LoVo (cell line): Measurements from ENCODE around the gene RALGAPB.
"Not testable (repeated sequence)": the region's sequence is repeated elsewhere in the genome, so short reads cannot be mapped to it uniquely, and the experiment has no call there.

Experiments
- DNase-seq: peaks from one replicate; pipeline ENCODE4 v3.0.0-alpha.2; 2016; ENCODE audit warnings: low spot score

The RALGAPB gene

DNA sequence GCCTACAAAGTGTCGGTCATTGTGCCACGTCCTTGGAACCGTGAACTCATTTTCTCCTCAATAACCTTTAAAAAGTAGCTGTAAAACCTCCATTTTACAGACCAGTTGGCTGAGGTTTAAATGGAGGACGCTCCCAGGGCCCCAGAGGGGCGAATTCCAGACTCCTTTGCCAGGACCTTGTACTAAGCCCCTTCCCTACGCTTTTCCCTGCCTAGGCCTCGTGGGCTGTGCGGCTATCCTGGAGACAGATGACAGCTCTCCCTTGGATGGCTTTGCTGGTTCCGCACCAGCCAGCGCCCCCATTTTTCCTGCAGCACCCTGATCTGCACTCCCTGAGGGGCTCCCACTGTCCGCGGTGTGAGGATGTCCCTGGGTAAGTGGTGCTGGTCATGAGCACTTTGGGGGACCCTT, 25.4 kb upstream of the RALGAPB start:
- no peak for DNase-seq

DNA sequence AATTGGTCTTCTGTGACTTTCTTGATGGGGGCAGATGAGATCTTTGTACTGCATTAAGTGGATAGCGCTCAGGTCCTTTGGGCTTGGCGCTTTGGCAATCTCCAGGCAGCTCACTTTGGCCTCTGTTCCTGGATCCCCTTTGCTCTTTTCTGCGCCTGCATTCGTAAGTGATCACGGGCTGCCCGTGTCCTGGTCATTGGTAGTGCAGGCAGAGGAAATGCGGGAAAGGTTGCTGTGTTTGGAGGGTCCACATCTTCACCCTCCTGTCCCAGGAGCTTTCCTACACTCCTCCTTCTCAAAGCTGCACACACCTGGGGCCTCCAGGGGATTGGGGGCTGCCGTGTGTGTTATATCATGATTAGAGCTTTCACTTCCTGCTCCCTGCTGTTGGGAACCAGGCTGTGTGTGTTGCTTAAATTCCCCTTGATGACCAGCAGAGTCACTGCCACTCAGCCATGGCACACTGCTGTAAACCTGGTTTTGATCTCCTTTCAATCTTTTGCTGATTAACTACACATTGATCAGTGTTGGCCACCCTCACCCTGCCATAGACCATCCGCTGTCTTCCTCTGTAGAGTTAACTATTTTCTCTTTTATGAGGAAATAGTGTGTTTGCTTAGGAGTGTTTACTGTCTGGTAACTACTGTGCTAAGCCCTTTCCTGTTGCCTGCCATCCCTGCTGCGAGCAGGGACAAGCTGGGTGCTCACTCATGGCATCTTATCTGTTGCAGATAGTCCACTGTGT, 24.5 kb upstream of the RALGAPB start:
- no peak for DNase-seq

DNA sequence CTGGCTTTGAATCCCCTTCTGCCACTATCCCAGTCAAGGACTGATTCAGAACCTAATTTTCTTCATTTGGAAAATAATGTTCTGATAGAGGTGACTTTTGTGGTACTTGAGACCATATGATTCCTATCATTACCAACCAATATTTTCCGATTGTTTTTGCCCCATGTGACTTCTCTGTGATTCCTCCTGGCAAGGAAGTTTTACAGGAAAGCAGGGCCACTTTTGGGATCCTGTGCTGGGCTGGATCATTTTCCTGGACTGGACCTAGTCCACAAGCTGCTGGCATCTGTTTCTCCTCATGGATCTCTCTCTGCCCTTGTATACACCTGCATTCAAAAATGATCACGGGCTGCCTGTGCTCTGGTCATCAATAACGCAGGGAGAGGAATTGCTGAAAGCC, 23.6 kb upstream of the RALGAPB start:
- no peak for DNase-seq

DNA sequence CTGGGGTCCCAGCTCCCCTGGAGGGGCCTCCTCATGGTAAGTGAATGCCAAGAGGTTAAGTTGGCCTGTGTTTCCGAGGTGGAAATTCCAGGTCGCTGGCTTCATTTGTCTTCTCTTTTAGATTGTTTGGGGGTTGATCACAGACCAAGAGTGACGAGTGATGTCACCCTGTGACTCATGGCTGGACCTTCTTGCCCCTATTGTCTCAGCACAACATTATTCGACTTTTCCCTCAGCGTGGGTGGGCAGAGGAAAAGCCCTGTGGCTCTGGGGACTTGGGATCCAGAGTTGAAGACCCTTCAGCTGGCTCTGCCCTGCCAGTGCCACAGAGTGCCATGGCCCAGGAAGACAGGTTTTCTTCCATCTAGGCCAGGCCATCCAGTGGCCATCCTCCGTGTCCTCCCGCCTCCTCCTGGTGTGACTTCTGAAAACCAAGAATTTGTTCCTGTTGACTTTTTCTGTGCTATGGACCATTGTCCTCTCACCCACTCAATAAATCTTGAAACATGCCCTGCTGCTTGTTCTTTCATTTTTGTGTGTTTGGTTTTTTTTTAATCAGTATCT, 22.1 kb upstream of the RALGAPB start:
- no peak for DNase-seq

DNA sequence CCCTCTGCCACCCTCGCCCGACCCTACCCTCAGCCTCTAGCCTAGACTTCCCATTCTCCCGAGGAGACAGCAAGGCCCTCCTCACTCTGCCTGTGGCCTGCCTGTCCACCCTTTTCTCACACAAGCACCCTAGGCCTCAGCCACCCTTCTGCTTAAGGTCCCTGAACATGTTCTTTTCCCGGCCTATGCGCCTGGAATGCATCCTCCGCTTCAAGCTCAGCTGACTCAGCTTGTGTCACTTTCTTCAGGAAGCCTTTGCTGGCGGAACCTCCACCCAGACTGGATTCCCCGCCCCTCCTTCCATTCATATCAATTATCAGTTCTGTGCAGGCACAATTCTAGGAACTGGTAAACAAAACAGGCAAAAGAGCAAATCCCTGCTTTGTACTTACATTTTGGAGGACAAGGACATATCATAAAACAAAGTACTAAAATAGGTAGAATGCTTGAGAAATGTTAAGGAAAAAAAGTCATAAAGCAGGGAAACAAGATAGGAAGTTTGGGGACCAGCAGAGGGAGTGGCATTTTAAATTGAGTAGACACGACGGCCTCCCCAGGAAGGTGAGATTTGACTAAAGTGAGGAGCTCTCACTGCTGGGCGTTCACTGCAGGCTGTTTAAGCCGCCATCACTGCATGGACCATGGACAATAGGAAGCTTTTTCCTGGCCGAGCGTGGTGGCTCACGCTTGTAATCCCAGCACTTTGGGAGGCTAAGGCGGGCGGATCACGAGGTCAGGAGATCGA, 19.6 kb upstream of the RALGAPB start:
- no peak for DNase-seq

DNA sequence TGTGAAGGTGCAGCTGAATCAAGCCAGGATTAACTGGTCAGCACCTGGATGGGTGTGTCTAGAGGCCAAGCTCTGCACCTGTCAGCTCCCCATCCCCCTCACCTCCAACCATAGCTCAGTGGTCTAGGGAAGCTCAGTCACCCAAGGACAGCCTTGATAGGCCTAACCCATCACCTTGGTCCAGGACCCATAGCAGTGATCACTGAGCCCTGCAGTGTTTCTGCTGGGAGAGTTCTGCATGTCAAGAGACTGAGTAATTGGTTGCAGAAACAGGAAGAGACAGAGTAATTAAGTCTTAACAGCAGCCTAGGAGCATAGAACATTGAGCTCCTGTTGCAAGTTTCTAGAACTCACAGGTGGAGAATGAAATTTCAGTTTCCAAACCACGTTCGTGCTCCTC, 18.7 kb upstream of the RALGAPB start:
- DNase-seq, result no peak

DNA sequence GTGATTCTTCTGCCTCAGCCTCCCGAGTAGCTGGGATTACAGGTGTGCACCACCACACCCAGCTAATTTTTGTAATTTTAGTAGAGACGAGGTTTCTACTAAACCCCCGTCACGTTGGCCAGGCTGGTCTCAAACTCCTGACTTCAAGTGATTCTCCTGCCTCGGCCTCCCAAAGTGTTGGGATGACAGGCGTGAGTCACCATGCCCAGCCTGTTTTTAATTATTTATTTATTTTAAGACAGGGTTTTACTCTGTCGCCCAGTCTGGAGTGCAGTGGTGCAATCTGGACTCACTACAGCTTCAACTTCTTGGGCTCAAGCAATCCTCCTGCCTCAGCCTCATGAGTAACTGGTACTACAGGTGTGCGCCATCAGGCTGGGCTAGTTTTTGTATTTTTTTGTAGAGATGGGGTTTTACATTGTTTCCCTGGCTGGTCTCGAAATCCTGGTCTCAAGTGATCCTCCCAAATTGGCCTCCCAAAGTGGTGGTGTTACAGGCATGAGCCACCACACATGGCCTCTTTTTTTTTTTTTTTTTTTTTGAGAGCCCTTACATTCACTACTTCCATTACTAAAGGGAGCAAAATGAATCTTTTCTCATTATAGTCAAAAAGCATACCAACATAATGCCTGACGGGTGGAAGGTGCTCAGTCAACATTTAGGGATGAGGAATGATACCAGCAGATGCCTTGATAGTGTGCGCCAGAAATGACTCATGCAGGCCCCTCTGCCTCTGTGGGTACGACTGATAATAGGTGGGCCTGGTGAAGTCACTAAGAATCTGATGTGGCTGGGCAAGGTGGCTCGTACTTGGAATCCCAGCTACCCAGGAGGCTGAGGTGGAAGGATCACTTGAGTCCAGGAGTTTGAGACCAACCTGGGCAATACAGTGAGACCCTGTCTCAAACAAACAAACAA, 17.8 kb upstream of the RALGAPB start:
- DNase-seq, result no peak

DNA sequence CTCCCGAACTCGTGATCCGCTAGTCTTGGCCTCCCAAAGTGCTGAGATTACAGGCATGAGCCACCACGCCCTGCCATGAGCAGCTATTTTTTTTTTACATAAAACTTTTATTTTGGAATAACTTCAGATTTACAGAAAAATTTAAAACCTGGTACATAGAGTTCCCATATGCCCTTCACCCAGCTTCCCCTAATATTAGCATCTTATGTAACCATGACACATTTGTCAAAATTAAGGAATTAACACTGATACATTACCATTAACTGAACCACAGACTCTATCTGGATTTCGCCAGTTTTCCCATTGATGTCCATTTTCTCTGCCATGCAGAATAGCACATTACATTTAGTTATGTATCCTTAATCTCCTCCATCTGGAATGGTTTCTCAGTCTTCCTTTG, 14.3 kb upstream of the RALGAPB start:
- DNase-seq, result no peak

DNA sequence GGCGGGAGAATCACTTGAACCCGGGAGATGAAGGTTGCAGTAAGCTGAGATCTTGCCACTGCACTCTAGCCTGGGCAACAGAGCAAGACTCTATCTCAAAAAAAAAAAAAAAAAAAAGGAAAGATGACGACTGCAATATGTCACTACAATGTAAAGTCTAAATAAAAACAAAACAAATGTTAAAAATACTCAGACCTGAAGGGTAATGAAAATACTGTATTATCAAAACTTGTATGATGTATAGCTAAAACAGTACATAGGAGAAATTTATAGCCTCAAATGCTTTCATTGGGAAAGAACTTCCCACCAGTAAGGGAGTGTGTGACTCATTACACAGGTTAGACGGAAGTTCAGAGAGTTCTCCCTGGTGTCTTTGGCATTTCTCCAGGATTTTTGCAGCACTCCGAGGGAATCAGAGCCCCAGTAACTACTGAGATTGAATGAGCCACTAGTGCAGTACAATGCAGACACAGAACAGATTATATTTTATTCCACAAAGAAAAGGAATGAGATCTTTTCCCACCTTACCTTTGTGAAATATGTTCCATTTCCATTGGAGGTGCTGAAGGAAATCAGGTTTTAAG, 12.5 kb upstream of the RALGAPB start:
- peak; percentile 92 for DNase-seq

DNA sequence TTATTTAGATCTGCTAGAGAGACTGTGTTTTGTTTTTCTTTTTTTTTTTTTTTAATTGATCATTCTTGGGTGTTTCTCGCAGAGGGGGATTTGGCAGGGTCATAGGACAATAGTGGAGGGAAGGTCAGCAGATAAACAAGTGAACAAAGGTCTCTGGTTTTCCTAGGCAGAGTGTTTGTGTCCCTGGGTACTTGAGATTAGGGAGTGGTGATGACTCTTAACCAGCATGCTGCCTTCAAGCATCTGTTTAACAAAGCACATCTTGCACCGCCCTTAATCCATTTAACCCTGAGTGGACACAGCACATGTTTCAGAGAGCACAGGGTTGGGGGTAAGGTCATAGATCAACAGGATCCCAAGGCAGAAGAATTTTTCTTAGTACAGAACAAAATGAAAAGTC, 12.0 kb upstream of the RALGAPB start:
- not testable (repeated sequence) for DNase-seq

DNA sequence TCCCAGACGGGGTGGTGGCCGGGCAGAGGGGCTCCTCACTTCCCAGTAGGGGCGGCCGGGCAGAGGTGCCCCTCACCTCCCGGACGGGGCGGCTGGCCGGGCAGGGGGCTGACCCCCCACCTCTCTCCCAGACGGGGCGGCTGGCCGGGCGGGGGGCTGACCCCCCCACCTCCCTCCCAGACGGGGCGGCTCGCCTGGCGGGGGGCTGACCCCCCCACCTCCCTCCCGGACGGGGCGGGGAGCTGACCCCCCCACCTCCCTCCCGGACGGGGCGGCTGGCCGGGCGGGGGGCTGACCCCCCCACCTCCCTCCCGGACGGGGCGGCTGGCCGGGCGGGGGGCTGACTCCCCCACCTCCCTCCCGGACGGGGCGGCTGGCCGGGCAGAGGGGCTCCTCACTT, 11.5 kb upstream of the RALGAPB start:
- DNase-seq, result not testable (repeated sequence)

DNA sequence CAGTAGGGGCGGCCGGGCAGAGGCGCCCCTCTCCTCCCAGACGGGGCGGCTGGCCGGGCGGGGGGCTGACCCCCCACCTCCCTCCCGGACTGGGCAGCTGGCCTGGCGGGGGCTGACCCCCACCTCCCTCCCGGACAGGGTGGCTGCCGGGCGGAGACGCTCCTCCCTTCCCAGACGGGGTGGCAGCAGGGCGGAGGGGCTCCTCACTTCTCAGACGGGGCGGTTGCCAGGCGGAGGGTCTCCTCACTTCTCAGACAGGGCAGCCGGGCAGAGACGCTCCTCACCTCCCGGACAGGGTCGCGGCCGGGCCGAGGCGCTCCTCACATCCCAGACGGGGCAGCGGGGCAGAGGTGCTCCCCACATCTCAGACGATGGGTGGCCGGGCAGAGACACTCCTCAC, 11.1 kb upstream of the RALGAPB start:
- not testable (repeated sequence) for DNase-seq

DNA sequence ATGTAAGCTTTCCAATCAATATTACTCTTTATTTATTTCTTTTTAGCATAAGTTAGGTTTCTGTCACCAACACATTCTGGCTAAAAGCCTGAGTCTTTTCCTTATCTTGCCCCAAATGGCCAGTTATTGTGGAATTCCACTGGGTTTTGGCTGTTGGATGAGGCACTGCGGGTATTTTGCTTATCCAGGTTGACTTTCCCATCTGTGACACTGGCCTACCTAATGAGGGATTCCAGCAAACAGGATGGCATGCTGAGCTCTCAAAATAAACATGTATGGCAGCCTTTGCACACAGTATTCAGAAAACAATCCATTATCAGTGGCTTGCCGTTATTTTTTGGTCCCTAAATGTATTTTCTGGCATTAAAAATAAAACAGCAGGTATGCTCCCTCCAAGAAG, 6.5 kb upstream of the RALGAPB start:
- DNase-seq, result no peak

DNA sequence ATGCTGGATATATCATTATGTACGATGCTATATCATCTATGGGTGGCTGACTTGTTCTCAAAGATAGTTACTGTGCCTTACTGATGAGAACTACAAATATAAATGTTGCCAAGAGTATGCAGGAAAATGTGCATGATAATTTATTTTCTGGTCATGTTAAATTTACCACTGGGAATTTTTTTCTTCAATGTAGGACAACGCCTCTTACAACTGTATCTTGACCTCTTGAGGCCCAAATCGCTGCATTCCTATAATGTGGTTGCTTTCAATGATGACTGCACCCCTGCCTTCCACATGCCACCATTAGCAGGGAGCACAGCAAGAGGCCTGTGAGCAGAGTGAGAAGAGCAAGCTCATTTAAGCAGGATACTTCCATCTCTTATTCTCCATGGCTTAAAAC, 5.7 kb upstream of the RALGAPB start:
- no peak for DNase-seq

DNA sequence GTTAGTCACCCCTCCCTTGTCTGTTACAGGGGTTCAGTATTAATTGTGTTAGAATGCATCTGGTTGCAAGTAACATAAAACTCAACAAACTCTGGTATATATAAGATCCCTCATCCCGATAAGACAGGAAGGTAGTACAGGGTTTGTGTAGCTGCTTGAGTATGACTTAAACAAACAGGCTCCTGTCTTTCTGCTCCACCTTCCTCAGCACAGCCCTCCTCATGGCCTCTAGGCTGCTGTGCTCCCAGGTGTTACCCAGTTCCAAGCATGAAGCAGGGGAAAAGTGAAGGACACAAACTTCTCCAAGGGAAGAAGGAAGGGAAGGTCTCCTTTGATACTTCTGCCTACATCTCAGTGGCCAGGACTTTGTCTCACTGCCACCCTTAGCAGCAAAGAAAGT, 1.4 kb upstream of the RALGAPB start:
- DNase-seq, result no peak

DNA sequence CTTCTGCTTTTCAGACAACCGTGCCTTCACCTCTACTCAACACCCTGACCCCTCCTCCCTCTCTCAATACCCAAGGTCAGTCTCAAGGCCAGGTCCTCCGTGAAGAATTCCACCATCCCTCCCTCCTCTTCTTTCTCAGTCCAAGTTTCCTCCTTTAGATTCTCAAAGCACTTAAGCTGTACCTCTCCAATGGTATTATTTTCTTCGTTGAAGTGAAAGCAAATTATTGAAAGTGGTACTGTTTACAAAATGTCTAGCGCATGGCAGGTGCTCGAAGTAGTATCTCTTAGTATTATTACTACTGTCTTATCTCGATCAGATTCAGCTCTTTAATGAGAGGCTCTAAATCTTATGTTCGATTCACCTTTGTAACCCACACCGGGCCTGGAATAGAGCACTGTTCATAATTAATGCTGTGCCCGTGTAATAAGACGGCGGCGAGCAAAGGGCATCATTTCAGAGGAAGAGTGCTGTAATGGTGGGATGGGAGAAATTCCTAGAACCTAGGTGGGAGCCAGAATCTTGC, 593 bp upstream of the RALGAPB start:
- DNase-seq, result peak; percentile 2

DNA sequence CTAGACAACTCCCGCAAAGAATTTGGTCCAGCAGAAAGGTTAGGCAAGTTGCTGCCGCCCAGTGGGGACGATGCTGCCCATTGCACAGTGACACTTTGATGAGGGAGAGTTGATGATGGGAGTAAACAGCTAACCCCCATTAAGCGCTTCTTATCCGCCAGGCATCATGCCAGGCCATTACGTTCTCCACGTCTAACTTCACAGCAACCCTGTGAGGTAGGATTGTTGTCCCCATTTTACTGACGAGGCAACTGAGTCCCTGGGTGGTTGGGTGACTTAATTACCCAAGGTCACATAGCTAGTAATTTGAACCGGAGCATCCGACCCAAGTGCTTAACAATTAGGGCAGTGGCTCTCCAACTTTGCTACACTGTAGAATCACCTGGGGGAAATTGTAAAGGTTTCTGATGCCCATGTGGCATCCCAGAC, 738 bp downstream of the RALGAPB start:
- peak; percentile 20 for DNase-seq

DNA sequence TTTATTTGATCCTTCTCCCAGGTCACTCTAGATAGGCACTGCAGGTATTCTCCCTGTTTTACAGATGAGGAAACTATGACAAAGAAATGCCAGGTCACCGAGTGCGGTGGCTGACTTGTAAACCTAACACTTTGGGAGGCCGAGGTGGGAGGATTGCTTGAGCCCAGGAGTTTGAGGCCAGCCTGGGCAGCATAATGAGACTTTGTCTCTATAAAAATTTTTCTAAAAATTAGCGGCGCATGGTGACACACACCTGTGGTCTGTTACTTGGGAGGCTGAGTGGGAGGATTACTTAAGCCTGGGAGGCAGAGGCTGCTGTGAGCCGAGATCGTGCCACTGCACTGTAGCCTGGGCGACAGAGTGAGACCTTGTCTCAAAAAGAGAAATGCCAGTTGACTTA, 5.1 kb downstream of the RALGAPB start:
- no peak for DNase-seq

DNA sequence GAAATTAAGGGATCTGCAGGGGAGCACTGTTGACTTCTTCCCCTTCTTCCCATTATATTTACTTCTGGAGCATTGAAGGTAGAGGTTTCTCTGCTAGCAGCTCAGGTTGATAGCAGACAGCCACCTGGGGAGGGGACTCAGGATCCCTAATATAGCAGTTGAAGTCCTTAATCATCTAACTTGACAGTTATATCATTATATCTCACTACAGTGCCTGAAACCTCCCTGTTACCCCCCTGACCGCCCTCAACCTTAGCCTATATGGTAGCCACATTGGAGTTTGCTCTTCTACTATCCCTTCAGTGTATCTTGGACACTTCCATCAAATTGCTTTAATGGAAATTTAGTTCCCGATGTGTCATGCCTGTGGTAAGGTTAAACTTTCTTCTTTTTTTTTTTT, 7.0 kb downstream of the RALGAPB start:
- no peak for DNase-seq

DNA sequence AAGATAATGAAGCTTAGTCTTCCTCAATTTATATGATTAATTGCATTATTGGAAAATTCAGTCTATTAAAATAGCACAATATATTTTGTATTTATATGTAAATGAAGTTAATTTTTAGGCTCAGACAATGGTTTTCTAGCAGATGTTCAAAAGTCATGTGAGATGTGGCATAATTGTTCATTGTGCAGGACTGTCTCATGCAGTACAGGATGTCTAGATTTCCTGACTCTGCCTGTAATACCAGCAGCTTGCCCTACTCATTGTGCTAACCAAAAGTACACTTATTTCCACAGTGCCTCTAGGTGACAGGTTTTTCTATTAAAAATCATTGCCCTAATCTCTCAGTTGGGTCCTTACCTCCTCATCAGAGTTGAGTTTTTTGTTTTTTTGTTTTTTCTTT, 12.4 kb downstream of the RALGAPB start:
- DNase-seq, result no peak

DNA sequence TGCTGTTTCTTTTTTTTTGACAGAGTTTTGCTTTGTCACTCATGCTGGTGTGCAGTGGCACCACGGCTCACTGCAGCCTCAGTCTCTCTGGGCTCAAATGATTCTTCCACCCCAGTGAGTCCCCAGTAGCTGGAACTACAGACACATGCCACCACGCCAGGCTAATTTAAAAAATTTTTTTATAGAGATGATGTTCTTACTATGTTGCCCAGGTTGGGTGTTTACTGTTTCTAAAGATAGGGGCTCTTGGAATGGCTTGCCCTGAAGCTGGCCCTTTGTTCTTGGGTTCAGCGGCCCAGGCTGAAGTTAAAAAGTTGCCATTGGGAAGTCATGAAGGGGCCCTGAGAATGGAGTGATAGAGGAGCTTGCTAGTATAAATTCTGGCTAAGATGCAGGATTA, 16.5 kb downstream of the RALGAPB start:
- DNase-seq, result no peak
